H9 (cell line): ENCODE measurements around the gene FSTL4. TPM values are rescaled to one million over a fixed set of nuclear protein-coding genes. Genes with fewer than 3 reads are reported as not detected.

ENCODE experiments used
- DNase-seq: peaks from one replicate; pipeline ENCODE4 v3.0.0-alpha.2; 2017
- H2AFZ ChIP-seq: one replicate; pipeline ENCODE4 v1.6.1; 2013; ENCODE audit warnings: mild to moderate bottlenecking, low read length, control low read depth, moderate library complexity
- H2AK5ac ChIP-seq: 2 replicates; pipeline ENCODE4 v1.6.1; 2013; ENCODE audit warnings: low read length, control low read depth, mixed read lengths; ENCODE audit not compliant: insufficient read length
- H2BK120ac ChIP-seq: one replicate; pipeline ENCODE4 v1.6.1; 2013; ENCODE audit warnings: low read depth, mild to moderate bottlenecking, low read length, control low read depth, inconsistent platforms; ENCODE audit not compliant: poor library complexity, severe bottlenecking
- H2BK12ac ChIP-seq: 2 replicates; pipeline ENCODE4 v1.6.1; 2013; ENCODE audit warnings: low read length, control low read depth, mixed read lengths, low read depth; ENCODE audit not compliant: insufficient read length
- H2BK15ac ChIP-seq: 2 replicates; pipeline ENCODE4 v1.6.1; 2013; ENCODE audit warnings: low read depth, low read length, control low read depth
- H2BK20ac ChIP-seq: one replicate; pipeline ENCODE4 v1.6.1; 2013; ENCODE audit warnings: low read depth, mild to moderate bottlenecking, low read length, control low read depth, inconsistent platforms; ENCODE audit not compliant: poor library complexity, severe bottlenecking
- H2BK5ac ChIP-seq: 2 replicates; pipeline ENCODE4 v1.6.1; 2013; ENCODE audit warnings: low read length, control low read depth, mixed read lengths; ENCODE audit not compliant: insufficient read length
- H3K14ac ChIP-seq: 2 replicates; pipeline ENCODE4 v1.6.1; 2013; ENCODE audit warnings: low read length, control low read depth; ENCODE audit not compliant: insufficient read depth
- H3K18ac ChIP-seq: 2 replicates; pipeline ENCODE4 v1.6.1; 2013; ENCODE audit warnings: low read depth, mild to moderate bottlenecking, mixed read lengths, low read length, control low read depth; ENCODE audit not compliant: insufficient read length
- H3K23ac ChIP-seq: 2 replicates; pipeline ENCODE4 v1.6.1; 2013; ENCODE audit warnings: low read length, control low read depth, mixed read lengths, low read depth; ENCODE audit not compliant: insufficient read length
- H3K23me2 ChIP-seq: 2 replicates; pipeline ENCODE4 v1.6.1; 2013; ENCODE audit warnings: low read depth, mild to moderate bottlenecking, mixed read lengths, low read length, control low read depth; ENCODE audit not compliant: insufficient read length, poor library complexity, severe bottlenecking
- H3K27ac ChIP-seq: 2 replicates; pipeline ENCODE4 v1.5.1; 2013; ENCODE audit warnings: low read length, control low read depth, mixed read lengths, low read depth; ENCODE audit not compliant: insufficient read length
- H3K27me3 ChIP-seq: 2 replicates; pipeline ENCODE4 v1.6.1; 2013; ENCODE audit warnings: low read length, control low read depth, inconsistent platforms; ENCODE audit not compliant: insufficient read depth
- H3K4ac ChIP-seq: 2 replicates; pipeline ENCODE4 v1.6.1; 2013; ENCODE audit warnings: low read depth, mild to moderate bottlenecking, control low read depth, inconsistent platforms, low read length, moderate library complexity
- H3K4me1 ChIP-seq: 2 replicates; pipeline ENCODE4 v1.6.1; 2013; ENCODE audit warnings: low read length, control low read depth, inconsistent platforms; ENCODE audit not compliant: insufficient read depth
- H3K4me2 ChIP-seq: 2 replicates; pipeline ENCODE4 v1.6.1; 2013; ENCODE audit warnings: low read length, control low read depth, mixed read lengths; ENCODE audit not compliant: insufficient read length, insufficient read depth
- H3K56ac ChIP-seq: 2 replicates; pipeline ENCODE4 v1.6.1; 2013; ENCODE audit warnings: low read depth, mild to moderate bottlenecking, mixed read lengths, low read length, control low read depth; ENCODE audit not compliant: insufficient read length
- H3K79me1 ChIP-seq: 2 replicates; pipeline ENCODE4 v1.6.1; 2013; ENCODE audit warnings: low read depth, mild to moderate bottlenecking, moderate library complexity, low read length, control low read depth, inconsistent platforms; ENCODE audit not compliant: insufficient read depth, poor library complexity, severe bottlenecking
- H3K79me2 ChIP-seq: 2 replicates; pipeline ENCODE4 v1.6.1; 2013; ENCODE audit warnings: low read length, control low read depth, inconsistent platforms; ENCODE audit not compliant: insufficient read depth
- H3K9ac ChIP-seq: 2 replicates; pipeline ENCODE4 v1.6.1; 2013; ENCODE audit warnings: low read length, control low read depth, mixed read lengths; ENCODE audit not compliant: insufficient read length; ENCODE audit errors: extremely low read depth
- H3K9me3 ChIP-seq: one replicate; pipeline ENCODE4 v1.6.1; 2013; ENCODE audit warnings: low read depth, low read length, inconsistent platforms; ENCODE audit not compliant: control insufficient read depth
- H3T11ph ChIP-seq: one replicate; pipeline ENCODE4 v1.6.1; 2013; ENCODE audit warnings: mild to moderate bottlenecking, low read length, control low read depth, inconsistent platforms
- H4K20me1 ChIP-seq: one replicate; pipeline ENCODE4 v1.6.1; 2013; ENCODE audit not compliant: control insufficient read depth, insufficient read length, insufficient read depth
- H4K5ac ChIP-seq: 2 replicates; pipeline ENCODE4 v1.6.1; 2013; ENCODE audit warnings: low read depth, mild to moderate bottlenecking, mixed read lengths, low read length, control low read depth; ENCODE audit not compliant: insufficient read length
- H4K8ac ChIP-seq: replicated peaks from 2 replicates; pipeline ENCODE4 v1.6.1; 2013; ENCODE audit warnings: low read length, control low read depth, mixed read lengths, low read depth; ENCODE audit not compliant: insufficient read length
- H4K91ac ChIP-seq: 2 replicates; pipeline ENCODE4 v1.6.1; 2013; ENCODE audit warnings: low read depth, mild to moderate bottlenecking, moderate library complexity, mixed read lengths, low read length, control low read depth; ENCODE audit not compliant: insufficient read length
- H3K27ac Mint-ChIP-seq, 3 experiments: 2 replicates in 2 of 3; 3 replicates in 1 of 3; pipeline ENCODE4 v1.8.0; 2020 to 2021; ENCODE audit warnings: mixed read lengths in 3 of 3, mild to moderate bottlenecking in 1 of 3, moderate library complexity in 1 of 3
- H3K27me3 Mint-ChIP-seq: 2 replicates; pipeline ENCODE4 v1.8.0; 2021; ENCODE audit warnings: low read depth, mild to moderate bottlenecking, moderate library complexity, mixed read lengths
- H3K36me3 Mint-ChIP-seq, 3 experiments: 2 replicates in 2 of 3; 3 replicates in 1 of 3; pipeline ENCODE4 v1.8.0; 2020 to 2021; ENCODE audit warnings: low read depth in 3 of 3, mixed read lengths in 3 of 3; ENCODE audit not compliant: insufficient read depth in 1 of 3
- H3K4me1 Mint-ChIP-seq, 2 experiments: 2 replicates each; pipeline ENCODE4 v1.8.0; 2020; ENCODE audit warnings: mixed read lengths in 2 of 2
- H3K4me3 Mint-ChIP-seq, 2 experiments: 2 replicates in 1 of 2; 3 replicates in 1 of 2; pipeline ENCODE4 v1.8.0; 2020 to 2021; ENCODE audit warnings: mild to moderate bottlenecking in 2 of 2, mixed read lengths in 2 of 2, moderate library complexity in 1 of 2
- H3K9me3 Mint-ChIP-seq, 2 experiments: 2 replicates in 1 of 2; 3 replicates in 1 of 2; pipeline ENCODE4 v1.8.0; 2020; ENCODE audit warnings: mild to moderate bottlenecking in 2 of 2, mixed read lengths in 2 of 2, moderate library complexity in 1 of 2
- WGBS: extraction: QIAGEN DNeasy Blood & Tissue Kit; methylation state at CpG from one replicate; pipeline ENCODE4 v1.1.7; 2013; ENCODE audit warnings: missing lambda C conversion rate, low lambda C conversion rate, mixed read lengths; ENCODE audit not compliant: insufficient read length; ENCODE audit errors: extremely low coverage; 5-methylcytosine and 5-hydroxymethylcytosine counted together
- total RNA-seq: library from RNA; stranded (reverse); gene quantifications from 2 replicates; pipeline ENCODE4 v1.2.1, GENCODE V29; 2021
- TF ChIP-seq, protein P1 (sequence below): fragments of 200-600 bp; sonication (generic); conservative IDR thresholded peaks from 3 replicates; pipeline ENCODE4 v1.8.0; 2021; ENCODE audit warnings: antibody characterized with exemption, mild to moderate bottlenecking

Gene FSTL4
- total RNA-seq, 1 experiment from 2014 or later = 5.7 TPM

DNA sequence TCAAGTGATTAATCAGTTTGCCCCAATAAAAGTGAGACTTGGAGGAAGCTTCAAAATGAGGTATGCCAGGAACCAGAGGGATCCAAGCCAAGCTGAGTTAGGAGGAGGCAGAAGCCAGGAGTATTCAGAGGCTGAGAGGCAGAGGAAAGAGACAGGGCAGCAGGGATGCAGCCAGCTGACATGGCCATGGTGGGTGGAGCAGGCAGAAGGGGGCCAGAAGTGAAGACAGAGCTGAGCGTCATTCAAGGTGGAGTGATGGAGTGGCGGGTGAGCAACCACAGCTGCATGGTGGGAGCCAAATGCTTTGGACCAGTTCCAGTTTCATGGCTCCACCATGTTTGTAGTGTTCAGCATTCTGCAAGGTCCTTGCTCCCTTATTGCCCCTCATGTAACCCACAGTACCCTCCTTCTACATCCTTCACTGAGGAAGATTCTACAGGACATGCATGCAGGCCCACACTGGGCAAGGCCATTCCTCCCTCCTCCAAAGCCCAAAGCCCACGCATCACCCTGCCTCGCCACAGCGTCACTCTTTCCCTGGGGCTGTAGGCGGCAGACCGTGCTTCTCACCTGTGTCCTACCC lies 100.6 kb downstream of the FSTL4 start:
- no peak overlapping the region for H3K27ac Mint-ChIP-seq
- no peak overlapping the region for H3K4me2 ChIP-seq
- H3K23me2 ChIP-seq = no peaks in the 10 kb centered on the region
- H2BK20ac ChIP-seq = no peak overlapping the region
- no peaks in the 10 kb centered on the region for H3K4me1 ChIP-seq
- no peak overlapping the region for H3K4ac ChIP-seq
- no peak overlapping the region for H4K91ac ChIP-seq
- no peaks in the 10 kb centered on the region for H3K79me1 ChIP-seq
- H2BK120ac ChIP-seq = no peak overlapping the region
- H2BK12ac ChIP-seq = no peak overlapping the region
- DNase-seq = no peak
- no peak overlapping the region for H3K4me3 Mint-ChIP-seq
- no peak overlapping the region for H3T11ph ChIP-seq
- no peak overlapping the region for H4K8ac ChIP-seq
- WGBS = no CpG with 5 or more reads among the region's 7 CpGs
- H3K9ac ChIP-seq = no peak overlapping the region
- no peak overlapping the region for H3K23ac ChIP-seq
- peaks cover 5% of the 10 kb centered on the region; the same call in 1 of the 2 replicates for H3K27me3 Mint-ChIP-seq
- no peak overlapping the region for H3K14ac ChIP-seq
- H2BK5ac ChIP-seq = no peak overlapping the region
- no peaks in the 10 kb centered on the region; a peak in 1 of 7 replicates for H3K36me3 Mint-ChIP-seq
- H3K18ac ChIP-seq = no peak overlapping the region
- no peaks in the 10 kb centered on the region for H4K20me1 ChIP-seq
- no peak overlapping the region for H2AFZ ChIP-seq
- no peak overlapping the region for H4K5ac ChIP-seq
- no peaks in the 10 kb centered on the region for H3K27me3 ChIP-seq
- H3K9me3 Mint-ChIP-seq = no peaks in the 10 kb centered on the region
- H3K9me3 ChIP-seq = no peaks in the 10 kb centered on the region
- no peak overlapping the region for H2BK15ac ChIP-seq
- H3K56ac ChIP-seq = no peak overlapping the region
- no peaks in the 10 kb centered on the region for H3K79me2 ChIP-seq
- TF ChIP-seq, protein P1, sequence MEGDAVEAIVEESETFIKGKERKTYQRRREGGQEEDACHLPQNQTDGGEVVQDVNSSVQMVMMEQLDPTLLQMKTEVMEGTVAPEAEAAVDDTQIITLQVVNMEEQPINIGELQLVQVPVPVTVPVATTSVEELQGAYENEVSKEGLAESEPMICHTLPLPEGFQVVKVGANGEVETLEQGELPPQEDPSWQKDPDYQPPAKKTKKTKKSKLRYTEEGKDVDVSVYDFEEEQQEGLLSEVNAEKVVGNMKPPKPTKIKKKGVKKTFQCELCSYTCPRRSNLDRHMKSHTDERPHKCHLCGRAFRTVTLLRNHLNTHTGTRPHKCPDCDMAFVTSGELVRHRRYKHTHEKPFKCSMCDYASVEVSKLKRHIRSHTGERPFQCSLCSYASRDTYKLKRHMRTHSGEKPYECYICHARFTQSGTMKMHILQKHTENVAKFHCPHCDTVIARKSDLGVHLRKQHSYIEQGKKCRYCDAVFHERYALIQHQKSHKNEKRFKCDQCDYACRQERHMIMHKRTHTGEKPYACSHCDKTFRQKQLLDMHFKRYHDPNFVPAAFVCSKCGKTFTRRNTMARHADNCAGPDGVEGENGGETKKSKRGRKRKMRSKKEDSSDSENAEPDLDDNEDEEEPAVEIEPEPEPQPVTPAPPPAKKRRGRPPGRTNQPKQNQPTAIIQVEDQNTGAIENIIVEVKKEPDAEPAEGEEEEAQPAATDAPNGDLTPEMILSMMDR = no peak
- no peak overlapping the region for H2AK5ac ChIP-seq
- H3K27ac ChIP-seq = no peak overlapping the region
- peaks cover 4 to 8% of the 10 kb centered on the region in 2 experiments; a peak in 3 of 4 replicates for H3K4me1 Mint-ChIP-seq
